ENCODE results near the gene PLEKHA7. TPM values are rescaled to one million over a fixed set of nuclear protein-coding genes. Genes with fewer than 3 reads are reported as not detected.

Gene PLEKHA7
- total and polyA plus RNA-seq, 5 donors: 16.2 to 44.6 (median 33.8) TPM

GRCh38 chr11:16777613-16777975, 236.6 kb downstream of the PLEKHA7 start:
- H3K4me1 ChIP-seq (ENCODE audit: control insufficient read depth, insufficient read depth, low read length): no peaks in the 10 kb centered on the region
- no peak overlapping the region for H3K4me3 ChIP-seq (ENCODE audit: low read length)
- H3K9me3 ChIP-seq (ENCODE audit: control insufficient read depth, low read length): no peaks in the 10 kb centered on the region
- no peaks in the 10 kb centered on the region for H3K27me3 ChIP-seq (ENCODE audit: control insufficient read depth, insufficient read depth)
- DNase-seq (no peak), ATAC-seq (no peak)
- WGBS: 85% methylated on average over 3 of the region's 3 CpGs
- intact Hi-C loops (cut with DNase I): no loop called here
- H3K27ac ChIP-seq (ENCODE audit: low read length): no peak overlapping the region

GRCh38 chr11:16776711-16777612, 237.3 kb downstream of the PLEKHA7 start:
- peak in 1 of 2 donors; percentile 17 for ATAC-seq
- Histone ChIP-seq H3K27me3 (ENCODE audit: control insufficient read depth, insufficient read depth) (no peaks in the 10 kb centered on the region), H3K9me3 (ENCODE audit: control insufficient read depth, low read length) (no peaks in the 10 kb centered on the region), H3K27ac (ENCODE audit: low read length) (no peak overlapping the region), H3K4me3 (ENCODE audit: low read length) (no peak overlapping the region), H3K4me1 (ENCODE audit: control insufficient read depth, insufficient read depth, low read length) (no peaks in the 10 kb centered on the region)
- DNase-seq: peak in 1 of 3 donors; percentile 68
- 49% methylated on average over 14 of the region's 14 CpGs for whole genome bisulfite sequencing
- intact Hi-C loops (cut with DNase I): no loop called here

GRCh38 chr11:16775614-16776283, 238.5 kb downstream of the PLEKHA7 start:
- 81% methylated on average over 16 of the region's 16 CpGs for WGBS
- DNase-seq (no peak), ATAC-seq (no peak)
- no peaks in the 10 kb centered on the region for H3K4me1 ChIP-seq (ENCODE audit: control insufficient read depth, insufficient read depth, low read length)
- intact Hi-C loops (cut with DNase I): no loop called here
- no peak overlapping the region for H3K4me3 ChIP-seq (ENCODE audit: low read length)
- H3K27ac ChIP-seq (ENCODE audit: low read length): no peak overlapping the region
- no peaks in the 10 kb centered on the region for H3K27me3 ChIP-seq (ENCODE audit: control insufficient read depth, insufficient read depth)
- no peaks in the 10 kb centered on the region for H3K9me3 ChIP-seq (ENCODE audit: control insufficient read depth, low read length)

GRCh38 chr11:16774936-16775613, 239.1 kb downstream of the PLEKHA7 start:
- Histone ChIP-seq H3K4me3 (ENCODE audit: low read length) (no peak overlapping the region), H3K9me3 (ENCODE audit: control insufficient read depth, low read length) (no peaks in the 10 kb centered on the region), H3K27me3 (ENCODE audit: control insufficient read depth, insufficient read depth) (no peaks in the 10 kb centered on the region), H3K4me1 (ENCODE audit: control insufficient read depth, insufficient read depth, low read length) (no peaks in the 10 kb centered on the region), H3K27ac (ENCODE audit: low read length) (no peak overlapping the region)
- no peak for DNase-seq
- no peak for ATAC-seq
- intact Hi-C loops (cut with DNase I): no loop called here
- WGBS: 87% methylated on average over 11 of the region's 11 CpGs

- WGBS: 51% methylated on average over 9 of the region's 9 CpGs
- intact Hi-C loops (cut with DNase I): no loop called here
Observed at GRCh38 chr11:16773981-16774935, 240.0 kb downstream of the PLEKHA7 start.

GRCh38 chr11:16772141-16772512, 242.1 kb downstream of the PLEKHA7 start:
- H3K4me3 ChIP-seq (ENCODE audit: low read length): no peak overlapping the region
- no peaks in the 10 kb centered on the region for H3K27me3 ChIP-seq (ENCODE audit: control insufficient read depth, insufficient read depth)
- no peaks in the 10 kb centered on the region for H3K4me1 ChIP-seq (ENCODE audit: control insufficient read depth, insufficient read depth, low read length)
- no peaks in the 10 kb centered on the region for H3K9me3 ChIP-seq (ENCODE audit: control insufficient read depth, low read length)
- intact Hi-C loops (cut with DNase I): no loop called here
- WGBS: 97% methylated on average over 2 of the region's 2 CpGs
- DNase-seq: no peak
- no peak overlapping the region for H3K27ac ChIP-seq (ENCODE audit: low read length)
- no peak for ATAC-seq

More at GRCh38 chr11:16773981-16774935, 240.0 kb downstream of the PLEKHA7 start:
- Histone ChIP-seq H3K27me3 (ENCODE audit: control insufficient read depth, insufficient read depth) (no peaks in the 10 kb centered on the region), H3K4me3 (ENCODE audit: low read length) (no peak overlapping the region), H3K4me1 (ENCODE audit: control insufficient read depth, insufficient read depth, low read length) (no peaks in the 10 kb centered on the region), H3K27ac (ENCODE audit: low read length) (no peak overlapping the region), H3K9me3 (ENCODE audit: control insufficient read depth, low read length) (no peaks in the 10 kb centered on the region)
- no peak for DNase-seq
- ATAC-seq: no peak

- Histone ChIP-seq H3K27ac (ENCODE audit: low read length) (no peak overlapping the region), H3K9me3 (ENCODE audit: control insufficient read depth, low read length) (no peaks in the 10 kb centered on the region), H3K4me3 (ENCODE audit: low read length) (no peak overlapping the region), H3K27me3 (ENCODE audit: control insufficient read depth, insufficient read depth) (no peaks in the 10 kb centered on the region), H3K4me1 (ENCODE audit: control insufficient read depth, insufficient read depth, low read length) (no peaks in the 10 kb centered on the region)
- DNase-seq (no peak), ATAC-seq (no peak)
- WGBS: 83% methylated on average over 12 of the region's 12 CpGs
- intact Hi-C loops (cut with DNase I): no loop called here
Observed at GRCh38 chr11:16771350-16772140, 242.7 kb downstream of the PLEKHA7 start.

- WGBS: 81% methylated on average over 11 of the region's 11 CpGs
- Histone ChIP-seq H3K27ac (ENCODE audit: low read length) (no peak overlapping the region), H3K4me3 (ENCODE audit: low read length) (no peak overlapping the region), H3K9me3 (ENCODE audit: control insufficient read depth, low read length) (no peaks in the 10 kb centered on the region), H3K4me1 (ENCODE audit: control insufficient read depth, insufficient read depth, low read length) (no peaks in the 10 kb centered on the region), H3K27me3 (ENCODE audit: control insufficient read depth, insufficient read depth) (no peaks in the 10 kb centered on the region)
- DNase-seq (no peak), ATAC-seq (peak in 1 of 2 donors; percentile 9)
- intact Hi-C loops (cut with DNase I): no loop called here
Observed at GRCh38 chr11:16770016-16770415, 244.2 kb downstream of the PLEKHA7 start.

GRCh38 chr11:16769386-16769785, 244.8 kb downstream of the PLEKHA7 start:
- 88% methylated on average over 4 of the region's 4 CpGs for WGBS
- H3K4me1 ChIP-seq (ENCODE audit: control insufficient read depth, insufficient read depth, low read length): no peaks in the 10 kb centered on the region
- intact Hi-C loops (cut with DNase I): no loop called here
- H3K4me3 ChIP-seq (ENCODE audit: low read length): no peak overlapping the region
- no peak overlapping the region for H3K27ac ChIP-seq (ENCODE audit: low read length)
- H3K27me3 ChIP-seq (ENCODE audit: control insufficient read depth, insufficient read depth): no peaks in the 10 kb centered on the region
- no peak for DNase-seq
- H3K9me3 ChIP-seq (ENCODE audit: control insufficient read depth, low read length): no peaks in the 10 kb centered on the region
- no peak for ATAC-seq

GRCh38 chr11:16767957-16768356, 246.3 kb downstream of the PLEKHA7 start:
- Histone ChIP-seq H3K9me3 (ENCODE audit: control insufficient read depth, low read length) (no peaks in the 10 kb centered on the region), H3K4me1 (ENCODE audit: control insufficient read depth, insufficient read depth, low read length) (no peaks in the 10 kb centered on the region), H3K27me3 (ENCODE audit: control insufficient read depth, insufficient read depth) (no peaks in the 10 kb centered on the region), H3K27ac (ENCODE audit: low read length) (no peak overlapping the region), H3K4me3 (ENCODE audit: low read length) (no peak overlapping the region)
- intact Hi-C loops (cut with DNase I): no loop called here
- DNase-seq (no peak), ATAC-seq (no peak)
- WGBS: 82% methylated on average over 4 of the region's 4 CpGs

Data from right cardiac atrium (tissue), 5 donors.